ENCODE measurements around the gene IL15RA. TPM values are rescaled to one million over a fixed set of nuclear protein-coding genes. Genes with fewer than 3 reads are reported as not detected.

IL15RA gene
- total RNA-seq, 3 donors from 2014 or later, result 15.1 to 35.7 (median 25.9) TPM

- Histone ChIP-seq H3K36me3 (no peaks in the 10 kb centered on the region), H3K4me1 (no peaks in the 10 kb centered on the region), H3K9me3 (peaks cover 0 to 17% of the 10 kb centered on the region in 2 donors), H3K4me3 (no peak overlapping the region), H3K27ac (peak overlapping the region; percentile 59 to 82), H3K27me3 (no peaks in the 10 kb centered on the region)
- intact Hi-C loops (cut with DNase I; ENCODE audit: low total_unique reads), result no loop called here
- TF ChIP-seq CTCF (IDR thresholded peaks at IDR 0.05) (no peak), POLR2A (IDR thresholded peaks at IDR 0.05) (no peak), POLR2AphosphoS5 (IDR thresholded peaks at IDR 0.05) (no peak)
- DNase-seq (ENCODE audit: low spot score in 2 of 2), result no peak
Measured at GRCh38 chr10:5987747-5988146, 10.4 kb upstream of the IL15RA start.

DNA sequence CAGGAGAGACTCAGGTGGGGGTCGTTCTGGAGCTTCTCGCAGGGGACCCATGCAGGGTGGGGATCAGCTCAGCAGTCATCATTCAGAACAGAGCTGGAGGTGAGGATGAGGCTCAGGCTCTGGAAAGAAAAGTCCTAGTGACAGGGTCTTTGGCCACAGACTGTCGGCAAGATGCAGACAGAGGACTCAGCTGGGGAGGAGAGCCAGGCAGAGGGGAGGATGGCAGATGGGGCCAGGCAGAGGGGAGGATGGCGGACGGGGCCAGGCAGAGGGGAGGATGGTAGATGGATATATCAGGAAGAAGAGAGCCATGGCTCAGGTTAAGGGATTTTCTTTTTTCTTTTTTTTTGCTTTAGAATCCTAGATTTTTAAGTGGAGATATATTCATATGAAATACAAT, 7.7 kb upstream of the IL15RA start:
- TF ChIP-seq POLR2A (IDR thresholded peaks at IDR 0.05), result no peak
- intact Hi-C loops (cut with DNase I; ENCODE audit: low total_unique reads), result no loop called here
- Histone ChIP-seq H3K27me3 (no peaks in the 10 kb centered on the region), H3K9me3 (no peaks in the 10 kb centered on the region), H3K4me3 (no peak overlapping the region), H3K4me1 (no peaks in the 10 kb centered on the region), H3K27ac (no peak overlapping the region), H3K36me3 (no peaks in the 10 kb centered on the region)
- no peak for DNase-seq (ENCODE audit: low spot score in 2 of 2)

- TF ChIP-seq POLR2A (IDR thresholded peaks at IDR 0.05), result no peak
- Histone ChIP-seq H3K4me3 (no peak overlapping the region), H3K36me3 (no peaks in the 10 kb centered on the region), H3K27me3 (no peaks in the 10 kb centered on the region), H3K9me3 (no peaks in the 10 kb centered on the region), H3K27ac (no peak overlapping the region), H3K4me1 (no peaks in the 10 kb centered on the region)
- intact Hi-C loops (cut with DNase I; ENCODE audit: low total_unique reads), result no loop called here
- no peak for DNase-seq (ENCODE audit: low spot score in 2 of 2)
Measured at GRCh38 chr10:5983774-5984173, 6.4 kb upstream of the IL15RA start.

DNA sequence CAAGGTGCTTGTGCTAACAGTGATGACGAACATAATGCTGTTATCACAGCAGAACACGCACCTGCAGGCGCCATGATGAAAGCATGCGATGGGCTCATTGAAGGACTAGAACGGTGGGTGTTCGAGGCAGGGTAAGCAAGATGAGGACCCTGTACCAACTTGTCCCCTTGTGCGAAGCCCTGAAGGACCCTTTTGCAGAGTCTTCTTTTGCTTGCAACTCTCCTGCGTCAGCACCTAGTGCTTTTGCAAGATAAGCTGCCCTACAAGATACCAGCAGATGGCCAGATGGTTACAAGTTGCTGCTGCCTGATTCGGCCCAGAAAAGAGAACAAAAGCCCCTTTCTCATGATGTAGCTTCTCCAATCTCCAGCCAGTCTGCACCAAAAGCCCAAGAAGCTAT, 4.2 kb upstream of the IL15RA start:
- H3K4me1 ChIP-seq, result no peaks in the 10 kb centered on the region
- no peak for TF ChIP-seq CTCF (IDR thresholded peaks at IDR 0.05)
- no peak for TF ChIP-seq POLR2A (IDR thresholded peaks at IDR 0.05)
- TF ChIP-seq POLR2AphosphoS5 (IDR thresholded peaks at IDR 0.05), result no peak
- no peaks in the 10 kb centered on the region for H3K27me3 ChIP-seq
- no peaks in the 10 kb centered on the region for H3K9me3 ChIP-seq
- intact Hi-C loops (cut with DNase I; ENCODE audit: low total_unique reads), result no loop called here
- no peak for DNase-seq (ENCODE audit: low spot score in 2 of 2)
- H3K27ac ChIP-seq, result no peak overlapping the region
- no peaks in the 10 kb centered on the region for H3K36me3 ChIP-seq
- H3K4me3 ChIP-seq, result no peak overlapping the region

GRCh38 chr10:5978230-5978489, 817 bp upstream of the IL15RA start:
- TF ChIP-seq CTCF (IDR thresholded peaks at IDR 0.05) (no peak), POLR2AphosphoS5 (IDR thresholded peaks at IDR 0.05) (no peak), POLR2A (IDR thresholded peaks at IDR 0.05) (no peak)
- H3K9me3 ChIP-seq, result no peaks in the 10 kb centered on the region
- DNase-seq (ENCODE audit: low spot score in 2 of 2), result no peak
- no peaks in the 10 kb centered on the region for H3K36me3 ChIP-seq
- H3K27ac ChIP-seq, result peak overlapping the region; percentile 97 to 98
- peak overlapping the region; percentile 69 to 95 (median 88) for H3K4me3 ChIP-seq
- H3K27me3 ChIP-seq, result no peaks in the 10 kb centered on the region
- no peaks in the 10 kb centered on the region for H3K4me1 ChIP-seq
- intact Hi-C loops (cut with DNase I; ENCODE audit: low total_unique reads), result no loop called here

DNA sequence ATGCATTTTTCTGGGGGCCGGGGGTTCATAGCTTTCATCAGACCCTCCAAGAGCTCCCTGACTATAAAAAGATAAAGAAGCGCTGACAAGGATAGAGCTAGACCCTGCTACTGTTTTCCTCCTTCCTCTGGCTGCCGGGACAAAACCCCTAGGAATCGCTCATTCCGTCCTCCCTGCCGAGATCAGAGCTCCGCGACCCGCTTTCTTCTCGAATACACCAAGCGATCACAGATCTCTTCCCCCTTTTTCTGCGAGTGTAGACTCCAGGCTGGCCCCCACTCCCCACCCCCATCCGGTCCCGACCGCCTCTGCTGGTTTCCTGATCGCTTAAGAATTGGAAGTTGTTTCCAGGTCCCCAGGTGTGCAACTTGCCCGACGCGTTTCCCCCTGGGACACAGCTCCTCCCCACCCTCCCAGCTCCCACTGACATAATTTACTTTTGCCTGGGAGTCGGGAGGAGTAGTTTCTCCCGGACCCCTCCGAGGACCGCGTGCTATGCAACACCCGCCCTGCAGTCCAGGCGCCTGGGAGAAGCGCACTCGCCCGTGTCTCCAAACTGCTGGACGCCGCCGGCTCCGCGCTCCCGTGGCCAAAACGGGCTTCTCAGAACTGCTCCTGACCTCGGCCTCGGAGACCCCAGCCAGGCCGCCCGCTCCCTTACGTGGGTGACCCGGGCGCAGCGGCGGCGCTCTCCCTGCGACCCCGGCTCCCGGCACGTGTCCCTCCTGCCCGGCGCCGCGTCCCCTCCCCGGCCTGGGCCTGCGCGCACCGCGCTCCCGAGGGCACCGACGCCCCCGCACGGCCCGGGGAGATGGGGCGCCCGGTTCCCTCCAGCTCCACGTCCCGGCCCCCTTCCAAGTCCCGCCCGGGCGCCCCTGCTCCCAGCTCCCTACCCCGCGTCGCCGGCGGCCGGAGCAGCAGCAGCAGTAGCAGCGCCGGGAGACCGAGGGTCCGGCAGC, 552 bp downstream of the IL15RA start:
- Histone ChIP-seq H3K4me1 (peaks cover 0 to 3% of the 10 kb centered on the region in 2 donors), H3K27ac (peak overlapping the region; percentile 97 to 98), H3K9me3 (no peaks in the 10 kb centered on the region), H3K36me3 (no peaks in the 10 kb centered on the region), H3K4me3 (peak overlapping the region; percentile 69 to 95 (median 88)), H3K27me3 (no peaks in the 10 kb centered on the region)
- DNase-seq (ENCODE audit: low spot score in 2 of 2), result no peak
- intact Hi-C loops (cut with DNase I; ENCODE audit: low total_unique reads), result no loop called here
- TF ChIP-seq CTCF (IDR thresholded peaks at IDR 0.05) (no peak), POLR2A (IDR thresholded peaks at IDR 0.05) (no peak), POLR2AphosphoS5 (IDR thresholded peaks at IDR 0.05) (no peak)
